CD4-positive, alpha-beta T cell treated with Interleukin-21 for 1 hour (primary cell): Measurements from ENCODE around the gene LEF1.

Experiments used
- DNase-seq: peaks from one replicate; pipeline ENCODE4 v3.0.0-alpha.2; 2020

The LEF1 gene

GRCh38 chr4:108109111-108109510, 59.6 kb downstream of the LEF1 start:
- DNase-seq = no peak

GRCh38 chr4:108107729-108108382, 60.9 kb downstream of the LEF1 start:
- DNase-seq = peak; percentile 58

GRCh38 chr4:108107101-108107500, 61.6 kb downstream of the LEF1 start:
- DNase-seq = peak; percentile 49

- no peak for DNase-seq
Observed at GRCh38 chr4:108106186-108106585, 62.5 kb downstream of the LEF1 start.

GRCh38 chr4:108103099-108103862, 65.5 kb downstream of the LEF1 start:
- no peak for DNase-seq

GRCh38 chr4:108100827-108101226, 67.9 kb downstream of the LEF1 start:
- no peak for DNase-seq

GRCh38 chr4:108099838-108100237, 68.9 kb downstream of the LEF1 start:
- DNase-seq = no peak

- no peak for DNase-seq
Observed at GRCh38 chr4:108097990-108098553, 70.7 kb downstream of the LEF1 start.

- DNase-seq = no peak
Observed at GRCh38 chr4:108094923-108095482, 73.7 kb downstream of the LEF1 start.

- no peak for DNase-seq
Observed at GRCh38 chr4:108094131-108094530, 74.6 kb downstream of the LEF1 start.

- DNase-seq = no peak
Observed at GRCh38 chr4:108092288-108092687, 76.4 kb downstream of the LEF1 start.

- no peak for DNase-seq
Observed at GRCh38 chr4:108087293-108087967, 81.3 kb downstream of the LEF1 start.

GRCh38 chr4:108081256-108081655, 87.5 kb downstream of the LEF1 start:
- DNase-seq = no peak

- DNase-seq = peak; percentile 49
Observed at GRCh38 chr4:108080747-108081146, 88.0 kb downstream of the LEF1 start.

- no peak for DNase-seq
Observed at GRCh38 chr4:108078024-108078733, 90.6 kb downstream of the LEF1 start.

- peak; percentile 75 for DNase-seq
Observed at GRCh38 chr4:108072300-108072699, 96.4 kb downstream of the LEF1 start.

GRCh38 chr4:108070775-108071174, 98.0 kb downstream of the LEF1 start:
- no peak for DNase-seq

- no peak for DNase-seq
Observed at GRCh38 chr4:108068442-108068841, 100.3 kb downstream of the LEF1 start.

- DNase-seq = no peak
Observed at GRCh38 chr4:108060686-108061321, 107.9 kb downstream of the LEF1 start.

- peak; percentile 30 for DNase-seq
Observed at GRCh38 chr4:108060164-108060563, 108.6 kb downstream of the LEF1 start.

- DNase-seq = no peak
Observed at GRCh38 chr4:108058685-108059440, 109.9 kb downstream of the LEF1 start.
